ENCODE measurements around the gene C1orf210. TPM values are rescaled to one million over a fixed set of nuclear protein-coding genes. Genes with fewer than 3 reads are reported as not detected.

Gene C1orf210
- total RNA-seq, 1 experiment from 2014 or later, result 12.8 TPM

DNA sequence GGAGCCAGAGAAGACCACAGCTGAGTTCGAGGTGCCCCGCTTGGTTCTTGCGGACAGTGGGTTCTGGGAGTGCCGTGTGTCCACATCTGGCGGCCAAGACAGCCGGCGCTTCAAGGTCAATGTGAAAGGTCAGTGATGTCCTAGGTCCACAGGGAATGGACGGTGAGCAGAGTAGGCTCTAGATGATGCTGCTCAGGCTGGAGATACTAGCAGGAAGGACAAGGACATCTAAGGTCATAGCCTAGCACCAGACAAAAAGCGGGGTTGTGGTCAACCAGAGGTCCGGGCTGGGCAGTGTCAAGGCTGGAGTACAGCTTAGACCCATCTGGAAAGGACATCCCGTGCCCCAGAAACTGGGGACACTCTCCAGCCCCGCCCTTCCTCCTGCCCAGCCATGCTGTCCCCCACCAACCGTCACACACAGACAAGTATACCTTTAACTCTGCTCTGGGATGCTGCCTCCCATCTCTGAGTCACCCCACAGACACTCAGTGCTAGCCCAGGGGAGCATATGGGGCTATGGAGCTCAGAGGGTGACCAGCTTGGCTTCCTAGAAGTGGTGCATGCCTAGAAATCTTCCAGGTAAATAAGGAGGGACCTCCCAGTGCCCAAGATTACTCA is 24.1 kb upstream of the C1orf210 start:
- H3K4me3 Mint-ChIP-seq, result no peak overlapping the region
- ChIA-PET CTCF (interaction anchor here (1.2 to 2.0 kb wide), 2 partner anchors 24 to 105 kb away, joined by 3 to 7 read pairs; partner anchors contain the start of gene C1orf210), POLR2A (no interaction called here)
- ATAC-seq (no peak), DNase-seq (ENCODE audit: low spot score) (no peak)
- TF ChIP-seq, protein P1, sequence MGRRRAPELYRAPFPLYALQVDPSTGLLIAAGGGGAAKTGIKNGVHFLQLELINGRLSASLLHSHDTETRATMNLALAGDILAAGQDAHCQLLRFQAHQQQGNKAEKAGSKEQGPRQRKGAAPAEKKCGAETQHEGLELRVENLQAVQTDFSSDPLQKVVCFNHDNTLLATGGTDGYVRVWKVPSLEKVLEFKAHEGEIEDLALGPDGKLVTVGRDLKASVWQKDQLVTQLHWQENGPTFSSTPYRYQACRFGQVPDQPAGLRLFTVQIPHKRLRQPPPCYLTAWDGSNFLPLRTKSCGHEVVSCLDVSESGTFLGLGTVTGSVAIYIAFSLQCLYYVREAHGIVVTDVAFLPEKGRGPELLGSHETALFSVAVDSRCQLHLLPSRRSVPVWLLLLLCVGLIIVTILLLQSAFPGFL (CRISPR knock-in tag; IDR thresholded peaks at IDR 0.05; ENCODE audit: borderline replicate concordance), result no peak
- TF ChIP-seq ESRRA (CRISPR knock-in tag; IDR thresholded peaks at IDR 0.05; ENCODE audit: borderline replicate concordance), result no peak
- TF ChIP-seq, protein P2, sequence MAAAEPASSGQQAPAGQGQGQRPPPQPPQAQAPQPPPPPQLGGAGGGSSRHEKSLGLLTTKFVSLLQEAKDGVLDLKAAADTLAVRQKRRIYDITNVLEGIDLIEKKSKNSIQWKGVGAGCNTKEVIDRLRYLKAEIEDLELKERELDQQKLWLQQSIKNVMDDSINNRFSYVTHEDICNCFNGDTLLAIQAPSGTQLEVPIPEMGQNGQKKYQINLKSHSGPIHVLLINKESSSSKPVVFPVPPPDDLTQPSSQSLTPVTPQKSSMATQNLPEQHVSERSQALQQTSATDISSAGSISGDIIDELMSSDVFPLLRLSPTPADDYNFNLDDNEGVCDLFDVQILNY (CRISPR knock-in tag; IDR thresholded peaks at IDR 0.05), result no peak
- TF ChIP-seq, protein P3, sequence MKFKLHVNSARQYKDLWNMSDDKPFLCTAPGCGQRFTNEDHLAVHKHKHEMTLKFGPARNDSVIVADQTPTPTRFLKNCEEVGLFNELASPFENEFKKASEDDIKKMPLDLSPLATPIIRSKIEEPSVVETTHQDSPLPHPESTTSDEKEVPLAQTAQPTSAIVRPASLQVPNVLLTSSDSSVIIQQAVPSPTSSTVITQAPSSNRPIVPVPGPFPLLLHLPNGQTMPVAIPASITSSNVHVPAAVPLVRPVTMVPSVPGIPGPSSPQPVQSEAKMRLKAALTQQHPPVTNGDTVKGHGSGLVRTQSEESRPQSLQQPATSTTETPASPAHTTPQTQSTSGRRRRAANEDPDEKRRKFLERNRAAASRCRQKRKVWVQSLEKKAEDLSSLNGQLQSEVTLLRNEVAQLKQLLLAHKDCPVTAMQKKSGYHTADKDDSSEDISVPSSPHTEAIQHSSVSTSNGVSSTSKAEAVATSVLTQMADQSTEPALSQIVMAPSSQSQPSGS (CRISPR knock-in tag; IDR thresholded peaks at IDR 0.05; ENCODE audit: borderline replicate concordance, low read depth), result no peak
- TF ChIP-seq TP53 (CRISPR knock-in tag; IDR thresholded peaks at IDR 0.05), result no peak
- TF ChIP-seq NR2C2 (CRISPR knock-in tag; IDR thresholded peaks at IDR 0.05), result no peak
- TF ChIP-seq, protein P4, sequence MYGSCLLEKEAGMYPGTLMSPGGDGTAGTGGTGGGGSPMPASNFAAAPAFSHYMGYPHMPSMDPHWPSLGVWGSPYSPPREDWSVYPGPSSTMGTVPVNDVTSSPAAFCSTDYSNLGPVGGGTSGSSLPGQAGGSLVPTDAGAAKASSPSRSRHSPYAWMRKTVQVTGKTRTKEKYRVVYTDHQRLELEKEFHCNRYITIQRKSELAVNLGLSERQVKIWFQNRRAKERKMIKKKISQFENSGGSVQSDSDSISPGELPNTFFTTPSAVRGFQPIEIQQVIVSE (CRISPR knock-in tag; IDR thresholded peaks at IDR 0.05; ENCODE audit: borderline replicate concordance), result no peak
- TF ChIP-seq SMAD3 (CRISPR knock-in tag; IDR thresholded peaks at IDR 0.05; ENCODE audit: borderline replicate concordance), result no peak
- TF ChIP-seq JUN (CRISPR knock-in tag; IDR thresholded peaks at IDR 0.05), result no peak
- TF ChIP-seq PRRX2 (CRISPR knock-in tag; IDR thresholded peaks at IDR 0.05), result no peak
- TF ChIP-seq NFYB (CRISPR knock-in tag; conservative IDR thresholded peaks at IDR 0.05; ENCODE audit: low read depth), result no peak
- TF ChIP-seq, protein P5, sequence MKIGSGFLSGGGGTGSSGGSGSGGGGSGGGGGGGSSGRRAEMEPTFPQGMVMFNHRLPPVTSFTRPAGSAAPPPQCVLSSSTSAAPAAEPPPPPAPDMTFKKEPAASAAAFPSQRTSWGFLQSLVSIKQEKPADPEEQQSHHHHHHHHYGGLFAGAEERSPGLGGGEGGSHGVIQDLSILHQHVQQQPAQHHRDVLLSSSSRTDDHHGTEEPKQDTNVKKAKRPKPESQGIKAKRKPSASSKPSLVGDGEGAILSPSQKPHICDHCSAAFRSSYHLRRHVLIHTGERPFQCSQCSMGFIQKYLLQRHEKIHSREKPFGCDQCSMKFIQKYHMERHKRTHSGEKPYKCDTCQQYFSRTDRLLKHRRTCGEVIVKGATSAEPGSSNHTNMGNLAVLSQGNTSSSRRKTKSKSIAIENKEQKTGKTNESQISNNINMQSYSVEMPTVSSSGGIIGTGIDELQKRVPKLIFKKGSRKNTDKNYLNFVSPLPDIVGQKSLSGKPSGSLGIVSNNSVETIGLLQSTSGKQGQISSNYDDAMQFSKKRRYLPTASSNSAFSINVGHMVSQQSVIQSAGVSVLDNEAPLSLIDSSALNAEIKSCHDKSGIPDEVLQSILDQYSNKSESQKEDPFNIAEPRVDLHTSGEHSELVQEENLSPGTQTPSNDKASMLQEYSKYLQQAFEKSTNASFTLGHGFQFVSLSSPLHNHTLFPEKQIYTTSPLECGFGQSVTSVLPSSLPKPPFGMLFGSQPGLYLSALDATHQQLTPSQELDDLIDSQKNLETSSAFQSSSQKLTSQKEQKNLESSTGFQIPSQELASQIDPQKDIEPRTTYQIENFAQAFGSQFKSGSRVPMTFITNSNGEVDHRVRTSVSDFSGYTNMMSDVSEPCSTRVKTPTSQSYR (CRISPR knock-in tag; IDR thresholded peaks at IDR 0.05), result no peak
- no peak for TF ChIP-seq NR1H2 (CRISPR knock-in tag; IDR thresholded peaks at IDR 0.05)
- TF ChIP-seq, protein P6, sequence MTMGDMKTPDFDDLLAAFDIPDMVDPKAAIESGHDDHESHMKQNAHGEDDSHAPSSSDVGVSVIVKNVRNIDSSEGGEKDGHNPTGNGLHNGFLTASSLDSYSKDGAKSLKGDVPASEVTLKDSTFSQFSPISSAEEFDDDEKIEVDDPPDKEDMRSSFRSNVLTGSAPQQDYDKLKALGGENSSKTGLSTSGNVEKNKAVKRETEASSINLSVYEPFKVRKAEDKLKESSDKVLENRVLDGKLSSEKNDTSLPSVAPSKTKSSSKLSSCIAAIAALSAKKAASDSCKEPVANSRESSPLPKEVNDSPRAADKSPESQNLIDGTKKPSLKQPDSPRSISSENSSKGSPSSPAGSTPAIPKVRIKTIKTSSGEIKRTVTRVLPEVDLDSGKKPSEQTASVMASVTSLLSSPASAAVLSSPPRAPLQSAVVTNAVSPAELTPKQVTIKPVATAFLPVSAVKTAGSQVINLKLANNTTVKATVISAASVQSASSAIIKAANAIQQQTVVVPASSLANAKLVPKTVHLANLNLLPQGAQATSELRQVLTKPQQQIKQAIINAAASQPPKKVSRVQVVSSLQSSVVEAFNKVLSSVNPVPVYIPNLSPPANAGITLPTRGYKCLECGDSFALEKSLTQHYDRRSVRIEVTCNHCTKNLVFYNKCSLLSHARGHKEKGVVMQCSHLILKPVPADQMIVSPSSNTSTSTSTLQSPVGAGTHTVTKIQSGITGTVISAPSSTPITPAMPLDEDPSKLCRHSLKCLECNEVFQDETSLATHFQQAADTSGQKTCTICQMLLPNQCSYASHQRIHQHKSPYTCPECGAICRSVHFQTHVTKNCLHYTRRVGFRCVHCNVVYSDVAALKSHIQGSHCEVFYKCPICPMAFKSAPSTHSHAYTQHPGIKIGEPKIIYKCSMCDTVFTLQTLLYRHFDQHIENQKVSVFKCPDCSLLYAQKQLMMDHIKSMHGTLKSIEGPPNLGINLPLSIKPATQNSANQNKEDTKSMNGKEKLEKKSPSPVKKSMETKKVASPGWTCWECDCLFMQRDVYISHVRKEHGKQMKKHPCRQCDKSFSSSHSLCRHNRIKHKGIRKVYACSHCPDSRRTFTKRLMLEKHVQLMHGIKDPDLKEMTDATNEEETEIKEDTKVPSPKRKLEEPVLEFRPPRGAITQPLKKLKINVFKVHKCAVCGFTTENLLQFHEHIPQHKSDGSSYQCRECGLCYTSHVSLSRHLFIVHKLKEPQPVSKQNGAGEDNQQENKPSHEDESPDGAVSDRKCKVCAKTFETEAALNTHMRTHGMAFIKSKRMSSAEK (CRISPR knock-in tag; IDR thresholded peaks at IDR 0.05; ENCODE audit: borderline replicate concordance), result no peak
- H3K9me3 Mint-ChIP-seq, result no peaks in the 10 kb centered on the region
- H3K27me3 Mint-ChIP-seq (ENCODE audit: low read depth), result no peaks in the 10 kb centered on the region; the same call in 1 of the 2 replicates
- H3K4me1 Mint-ChIP-seq, result no peaks in the 10 kb centered on the region
- no peaks in the 10 kb centered on the region for H3K36me3 Mint-ChIP-seq
- no peak overlapping the region for H3K27ac Mint-ChIP-seq
